Activated CD4-positive, alpha-beta T cell treated with anti-CD3 and anti-CD28 coated beads, Interleukin-2, amount 10 ng/mL, durations not matched to agents 24 days and 14 days (primary cell): ENCODE data around the gene CACNA2D3. TPM values are rescaled to one million over a fixed set of nuclear protein-coding genes. Genes with fewer than 3 reads are reported as not detected.

Experiments
- DNase-seq: peaks from one replicate; pipeline ENCODE4 v3.0.0; 2022
- H3K27ac Mint-ChIP-seq: one replicate; pipeline ENCODE4 v1.8.0; 2022; ENCODE audit warnings: mild to moderate bottlenecking, mixed read lengths
- H3K27me3 Mint-ChIP-seq: one replicate; pipeline ENCODE4 v1.8.0; 2022; ENCODE audit warnings: mixed read lengths
- H3K36me3 Mint-ChIP-seq: one replicate; pipeline ENCODE4 v1.8.0; 2022; ENCODE audit warnings: low read depth, mild to moderate bottlenecking, mixed read lengths
- H3K4me1 Mint-ChIP-seq: one replicate; pipeline ENCODE4 v1.8.0; 2021; ENCODE audit warnings: mixed read lengths
- H3K4me3 Mint-ChIP-seq: one replicate; pipeline ENCODE4 v1.8.0; 2022; ENCODE audit warnings: mild to moderate bottlenecking, moderate library complexity, mixed read lengths
- H3K9me3 Mint-ChIP-seq: one replicate; pipeline ENCODE4 v1.8.0; 2021; ENCODE audit warnings: mixed read lengths
- intact Hi-C: fragments of 100-400 bp; cut with micrococcal nuclease; formaldehyde crosslinking; loops from one replicate; pipeline ENCODE4 v1.15.1; 2023
- total RNA-seq: library from RNA; stranded (reverse); gene quantifications from 2 replicates; pipeline ENCODE4 v1.2.3, GENCODE V29; 2022

The CACNA2D3 gene
- total RNA-seq, 1 donor from 2014 or later = not detected

DNA sequence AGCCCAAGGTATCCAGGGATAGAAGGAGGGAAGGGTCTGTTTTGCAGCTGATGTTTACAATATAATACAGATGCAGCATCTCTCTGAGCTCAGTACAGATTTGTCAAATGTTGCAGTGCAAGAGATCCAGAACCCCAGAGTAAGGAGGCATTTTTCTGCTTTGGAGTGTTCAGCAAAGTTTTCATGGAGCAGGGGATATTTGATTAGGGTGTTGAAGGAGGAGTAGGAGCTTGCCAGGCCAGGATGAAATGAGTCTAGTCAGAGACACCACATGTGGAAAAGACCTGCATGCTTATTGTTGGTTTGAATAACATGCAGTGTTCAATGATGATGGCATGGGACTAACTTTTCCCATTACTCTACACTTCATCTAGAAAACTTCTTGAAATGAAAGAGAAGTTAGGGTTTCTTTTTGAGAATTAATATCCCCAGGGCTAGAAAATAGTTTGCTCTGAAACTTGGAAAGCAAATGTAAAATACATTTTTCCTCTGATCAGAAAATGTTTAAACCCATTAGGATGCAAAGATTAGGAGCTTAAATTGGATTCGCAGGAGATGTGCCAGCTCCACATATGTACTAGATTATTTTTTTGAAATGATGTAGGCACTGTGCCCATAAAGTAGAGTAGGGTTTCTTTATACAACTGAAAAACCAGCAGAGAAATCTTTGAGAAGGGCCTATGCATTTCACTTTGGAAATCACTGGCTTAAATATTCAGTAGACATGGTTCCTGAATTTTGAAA is 243.8 kb downstream of the CACNA2D3 start:
- H3K36me3 Mint-ChIP-seq = no peaks in the 10 kb centered on the region

DNA sequence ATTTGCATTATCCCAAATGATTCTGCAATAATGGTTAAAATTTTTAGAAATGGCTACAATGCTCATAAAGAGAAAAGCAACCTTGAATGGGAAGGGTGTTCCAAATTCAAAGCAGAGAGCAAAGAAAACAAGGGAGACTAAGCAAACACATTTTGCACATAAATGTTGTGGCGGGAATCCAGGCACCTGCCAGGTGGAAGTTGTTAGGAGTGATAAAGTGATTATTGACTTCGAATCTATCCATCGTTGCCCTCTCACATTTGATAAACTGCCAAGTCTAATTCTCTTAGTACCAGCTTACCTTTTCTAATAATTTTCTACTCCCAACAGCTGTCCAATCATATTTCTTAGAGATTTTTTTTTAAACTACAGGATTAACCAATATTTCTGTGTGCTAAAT is 244.5 kb downstream of the CACNA2D3 start:
- Mint-ChIP-seq H3K36me3 (no peaks in the 10 kb centered on the region), H3K4me1 (no peaks in the 10 kb centered on the region), H3K27me3 (no peaks in the 10 kb centered on the region), H3K27ac (no peak overlapping the region), H3K4me3 (no peak overlapping the region), H3K9me3 (no peaks in the 10 kb centered on the region)
- intact Hi-C loops = no loop called here
- no peak for DNase-seq

More for the DNA sequence above, 243.8 kb downstream of the CACNA2D3 start:
- intact Hi-C loops = no loop called here
- Mint-ChIP-seq H3K9me3 (no peaks in the 10 kb centered on the region), H3K4me3 (no peak overlapping the region), H3K27me3 (no peaks in the 10 kb centered on the region), H3K27ac (no peak overlapping the region), H3K4me1 (no peaks in the 10 kb centered on the region)
- no peak for DNase-seq

DNA sequence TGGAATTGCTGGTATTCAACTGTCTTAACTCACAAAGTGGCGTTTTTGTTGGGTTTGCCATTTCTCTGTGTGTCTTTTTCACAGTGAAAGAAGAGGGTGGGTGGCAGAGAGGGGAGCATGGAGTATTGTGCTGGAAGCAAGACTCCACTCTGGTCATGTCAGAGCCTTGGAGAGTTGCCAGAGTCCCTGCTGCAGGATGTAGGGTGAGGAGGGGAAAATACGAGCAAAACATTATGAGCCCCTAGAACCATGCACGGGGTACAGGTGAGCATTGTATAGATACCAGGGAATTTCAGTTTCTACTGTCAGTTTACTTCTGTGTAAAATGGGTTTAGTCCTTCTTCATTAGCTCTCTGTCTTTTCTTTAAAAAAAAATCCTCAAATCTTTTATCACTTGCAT is 249.9 kb downstream of the CACNA2D3 start:
- intact Hi-C loops = no loop called here
- H3K27ac Mint-ChIP-seq = no peak overlapping the region
- H3K4me3 Mint-ChIP-seq = no peak overlapping the region
- no peaks in the 10 kb centered on the region for H3K9me3 Mint-ChIP-seq
- H3K36me3 Mint-ChIP-seq = no peaks in the 10 kb centered on the region
- H3K4me1 Mint-ChIP-seq = no peaks in the 10 kb centered on the region
- no peak for DNase-seq
- no peaks in the 10 kb centered on the region for H3K27me3 Mint-ChIP-seq

- no peaks in the 10 kb centered on the region for H3K36me3 Mint-ChIP-seq
- intact Hi-C loops = no loop called here
- DNase-seq = no peak
- no peaks in the 10 kb centered on the region for H3K9me3 Mint-ChIP-seq
- no peaks in the 10 kb centered on the region for H3K27me3 Mint-ChIP-seq
- H3K4me3 Mint-ChIP-seq = no peak overlapping the region
- no peaks in the 10 kb centered on the region for H3K4me1 Mint-ChIP-seq
- no peak overlapping the region for H3K27ac Mint-ChIP-seq
Observed at GRCh38 chr3:54374214-54374852, 252.0 kb downstream of the CACNA2D3 start.

- H3K27me3 Mint-ChIP-seq = no peaks in the 10 kb centered on the region
- no peak overlapping the region for H3K4me3 Mint-ChIP-seq
- no peak for DNase-seq
- H3K36me3 Mint-ChIP-seq = no peaks in the 10 kb centered on the region
- H3K9me3 Mint-ChIP-seq = no peaks in the 10 kb centered on the region
- H3K4me1 Mint-ChIP-seq = no peaks in the 10 kb centered on the region
- H3K27ac Mint-ChIP-seq = no peak overlapping the region
- intact Hi-C loops = no loop called here
Observed at GRCh38 chr3:54376142-54376807, 253.9 kb downstream of the CACNA2D3 start.

GRCh38 chr3:54376939-54377578 is 254.7 kb downstream of the CACNA2D3 start:
- H3K27ac Mint-ChIP-seq = no peak overlapping the region
- intact Hi-C loops = no loop called here
- no peaks in the 10 kb centered on the region for H3K4me1 Mint-ChIP-seq
- no peaks in the 10 kb centered on the region for H3K36me3 Mint-ChIP-seq
- H3K4me3 Mint-ChIP-seq = no peak overlapping the region
- DNase-seq = no peak
- no peaks in the 10 kb centered on the region for H3K27me3 Mint-ChIP-seq
- H3K9me3 Mint-ChIP-seq = no peaks in the 10 kb centered on the region

- H3K27ac Mint-ChIP-seq = no peak overlapping the region
- DNase-seq = no peak
- no peaks in the 10 kb centered on the region for H3K9me3 Mint-ChIP-seq
- no peak overlapping the region for H3K4me3 Mint-ChIP-seq
- no peaks in the 10 kb centered on the region for H3K4me1 Mint-ChIP-seq
- H3K36me3 Mint-ChIP-seq = no peaks in the 10 kb centered on the region
- intact Hi-C loops = no loop called here
- no peaks in the 10 kb centered on the region for H3K27me3 Mint-ChIP-seq
Observed at GRCh38 chr3:54378184-54378583, 255.8 kb downstream of the CACNA2D3 start.

GRCh38 chr3:54384279-54384678 is 261.9 kb downstream of the CACNA2D3 start:
- no peak overlapping the region for H3K4me3 Mint-ChIP-seq
- no peaks in the 10 kb centered on the region for H3K4me1 Mint-ChIP-seq
- no peaks in the 10 kb centered on the region for H3K36me3 Mint-ChIP-seq
- no peak for DNase-seq
- H3K9me3 Mint-ChIP-seq = no peaks in the 10 kb centered on the region
- intact Hi-C loops = no loop called here
- no peaks in the 10 kb centered on the region for H3K27me3 Mint-ChIP-seq
- H3K27ac Mint-ChIP-seq = no peak overlapping the region

GRCh38 chr3:54390582-54390981 is 268.2 kb downstream of the CACNA2D3 start:
- no peak overlapping the region for H3K4me3 Mint-ChIP-seq
- DNase-seq = no peak

DNA sequence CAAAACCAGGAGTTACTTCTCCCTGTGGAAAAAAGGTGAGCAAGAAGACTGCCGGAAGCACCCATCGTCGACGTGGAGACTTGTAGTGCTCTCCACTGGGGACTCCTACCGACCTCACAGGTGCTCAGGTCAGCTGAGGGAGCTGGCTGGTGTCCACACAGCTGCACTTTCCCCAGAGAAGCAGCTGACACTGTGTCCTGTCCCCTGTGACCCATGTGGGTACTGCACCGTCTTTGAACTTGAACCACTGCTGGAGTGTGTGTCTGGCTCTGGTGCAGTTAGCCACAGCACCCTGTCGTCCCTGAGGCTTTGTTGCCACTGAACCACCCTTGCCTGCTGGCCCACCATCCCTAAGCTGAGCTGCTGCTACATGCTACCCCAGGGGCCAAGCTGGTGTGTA is 270.8 kb downstream of the CACNA2D3 start:
- intact Hi-C loops = no loop called here
- no peaks in the 10 kb centered on the region for H3K36me3 Mint-ChIP-seq
- H3K27ac Mint-ChIP-seq = no peak overlapping the region
- H3K4me1 Mint-ChIP-seq = no peaks in the 10 kb centered on the region
- no peak overlapping the region for H3K4me3 Mint-ChIP-seq
- H3K27me3 Mint-ChIP-seq = no peaks in the 10 kb centered on the region
- no peaks in the 10 kb centered on the region for H3K9me3 Mint-ChIP-seq
- DNase-seq = no peak

More at GRCh38 chr3:54390582-54390981, 268.2 kb downstream of the CACNA2D3 start:
- Mint-ChIP-seq H3K36me3 (no peaks in the 10 kb centered on the region), H3K4me1 (no peaks in the 10 kb centered on the region), H3K27ac (no peak overlapping the region), H3K9me3 (no peaks in the 10 kb centered on the region), H3K27me3 (no peaks in the 10 kb centered on the region)
- intact Hi-C loops = no loop called here

DNA sequence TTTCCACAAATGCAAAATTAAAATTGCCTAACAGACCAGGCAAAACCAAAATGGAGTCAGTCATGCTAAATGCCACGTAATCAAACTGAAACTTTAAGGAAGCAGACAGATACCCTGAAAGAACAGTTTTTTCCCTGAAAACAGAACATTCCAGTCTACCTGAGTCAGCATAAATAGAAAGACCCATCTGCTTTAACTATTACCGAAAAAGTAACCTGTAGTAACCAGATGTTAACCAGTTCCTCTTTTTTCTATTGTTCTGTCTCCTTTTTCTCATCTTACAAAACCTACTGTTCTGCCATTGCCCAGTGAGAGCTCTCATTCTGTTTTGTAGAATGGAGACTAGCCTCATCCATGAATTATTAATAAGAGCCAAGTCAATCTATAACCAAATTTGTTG is 286.0 kb downstream of the CACNA2D3 start:
- no peak for DNase-seq
- no peaks in the 10 kb centered on the region for H3K4me1 Mint-ChIP-seq

GRCh38 chr3:54421943-54422342 is 299.6 kb downstream of the CACNA2D3 start:
- Mint-ChIP-seq H3K4me1 (no peaks in the 10 kb centered on the region), H3K9me3 (no peaks in the 10 kb centered on the region), H3K4me3 (no peak overlapping the region), H3K27me3 (no peaks in the 10 kb centered on the region), H3K27ac (no peak overlapping the region), H3K36me3 (no peaks in the 10 kb centered on the region)
- intact Hi-C loops = no loop called here
- no peak for DNase-seq

More for the DNA sequence above, 286.0 kb downstream of the CACNA2D3 start:
- no peak overlapping the region for H3K4me3 Mint-ChIP-seq
- no peaks in the 10 kb centered on the region for H3K36me3 Mint-ChIP-seq
- H3K9me3 Mint-ChIP-seq = no peaks in the 10 kb centered on the region
- H3K27me3 Mint-ChIP-seq = no peaks in the 10 kb centered on the region
- H3K27ac Mint-ChIP-seq = no peak overlapping the region
- intact Hi-C loops = no loop called here

DNA sequence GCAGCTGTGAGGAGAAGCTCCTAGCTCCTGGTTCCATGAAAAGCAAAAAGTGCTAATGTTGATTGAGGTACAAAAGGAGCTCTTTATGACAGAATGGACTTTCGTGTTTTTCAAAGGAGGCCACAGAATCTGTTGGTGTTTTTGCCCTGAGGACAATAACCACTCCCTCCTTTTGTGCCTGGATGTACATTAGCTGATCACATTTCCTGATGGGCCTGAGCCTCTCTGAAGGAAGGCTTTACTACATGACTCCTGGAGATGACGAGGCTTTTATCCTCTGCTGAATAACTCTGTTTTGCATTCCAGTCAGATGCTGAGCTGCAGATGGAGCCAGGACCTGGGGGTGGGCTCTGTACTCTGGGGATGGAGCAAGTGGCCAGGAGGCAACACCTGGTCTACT is 301.9 kb downstream of the CACNA2D3 start:
- no peak for DNase-seq
- intact Hi-C loops = no loop called here
- Mint-ChIP-seq H3K27me3 (no peaks in the 10 kb centered on the region), H3K4me1 (no peaks in the 10 kb centered on the region), H3K27ac (no peak overlapping the region), H3K36me3 (no peaks in the 10 kb centered on the region), H3K4me3 (no peak overlapping the region), H3K9me3 (no peaks in the 10 kb centered on the region)

GRCh38 chr3:54426381-54426780 is 304.0 kb downstream of the CACNA2D3 start:
- Mint-ChIP-seq H3K36me3 (no peaks in the 10 kb centered on the region), H3K27ac (no peak overlapping the region), H3K4me3 (no peak overlapping the region), H3K9me3 (no peaks in the 10 kb centered on the region), H3K4me1 (no peaks in the 10 kb centered on the region), H3K27me3 (no peaks in the 10 kb centered on the region)
- intact Hi-C loops = loop anchor here (5.0 kb wide), 1 partner anchor 756 kb away; no protein-coding TSS in a partner anchor
- DNase-seq = no peak
